Stimulated activated CD4-positive, alpha-beta T cell treated with anti-CD3 and anti-CD28 coated beads, Interleukin-15, amount 100 ng/mL, for 24 hours (primary cell): ENCODE results near the gene LYPLA2.

Source experiments
- DNase-seq: peaks from one replicate; pipeline ENCODE4 v3.0.0-alpha.2; 2020

The LYPLA2 gene

GRCh38 chr1:23838401-23838866 is 47.5 kb downstream of the LYPLA2 start:
- DNase-seq = peak; percentile 79

- DNase-seq = no peak
These were observed 52.7 kb downstream of the LYPLA2 start for GRCh38 chr1:23843644-23844043.
